Activated CD4-positive, alpha-beta T cell treated with anti-CD3 and anti-CD28 coated beads, Interleukin-2, Interleukin-6, amounts not matched to agents 100 ng/mL and 50 ng/mL, durations not matched to agents 16 hours and 8 hours (primary cell): ENCODE measurements around the gene ABHD4.

ENCODE experiments used
- DNase-seq: peaks from one replicate; pipeline ENCODE4 v3.0.0-alpha.2; 2020

ABHD4 gene

DNA sequence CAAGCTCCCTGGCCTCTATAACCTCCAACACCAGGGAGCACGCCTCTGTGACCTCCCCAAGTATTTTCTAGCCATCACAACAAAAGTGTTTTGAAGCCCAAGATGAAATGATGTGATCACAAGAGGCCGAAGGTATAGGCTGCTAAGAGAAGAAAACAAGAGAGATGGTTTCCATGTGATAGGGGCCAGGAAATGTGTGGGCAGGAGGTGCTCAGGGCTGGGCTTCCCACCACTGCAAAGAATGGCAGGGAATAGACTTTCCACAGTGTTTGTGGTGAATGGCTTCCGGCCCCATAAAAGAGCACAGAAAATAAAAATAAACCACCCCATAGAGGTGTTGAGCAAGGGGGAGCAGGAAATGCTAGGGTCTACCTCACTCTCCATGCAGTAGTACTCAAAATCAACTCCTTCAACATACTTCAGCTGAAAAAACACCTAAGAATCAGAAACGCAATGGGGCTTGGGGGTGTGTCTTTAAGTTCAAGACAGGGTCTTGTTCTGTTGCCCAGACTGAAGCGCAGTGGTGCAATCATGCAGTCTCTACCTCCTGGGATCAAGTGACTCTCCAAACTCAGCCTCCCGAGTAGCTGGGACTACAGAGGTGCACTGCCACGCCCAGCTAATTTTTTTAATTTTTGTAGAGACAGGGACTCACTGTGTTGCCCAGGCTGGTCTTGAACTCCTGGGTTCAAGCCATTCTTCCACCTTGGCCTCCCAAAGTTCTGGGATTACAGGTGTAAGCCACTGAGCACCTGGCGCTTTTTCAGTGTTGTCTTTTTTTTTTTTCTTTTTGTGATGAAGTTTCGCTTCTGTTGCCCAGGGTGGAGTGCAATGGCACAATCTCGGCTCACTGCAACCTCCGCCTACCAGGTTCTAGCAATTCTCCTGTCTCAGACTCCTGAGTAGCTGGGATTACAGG, 36.2 kb upstream of the ABHD4 start:
- DNase-seq = peak; percentile 86

DNA sequence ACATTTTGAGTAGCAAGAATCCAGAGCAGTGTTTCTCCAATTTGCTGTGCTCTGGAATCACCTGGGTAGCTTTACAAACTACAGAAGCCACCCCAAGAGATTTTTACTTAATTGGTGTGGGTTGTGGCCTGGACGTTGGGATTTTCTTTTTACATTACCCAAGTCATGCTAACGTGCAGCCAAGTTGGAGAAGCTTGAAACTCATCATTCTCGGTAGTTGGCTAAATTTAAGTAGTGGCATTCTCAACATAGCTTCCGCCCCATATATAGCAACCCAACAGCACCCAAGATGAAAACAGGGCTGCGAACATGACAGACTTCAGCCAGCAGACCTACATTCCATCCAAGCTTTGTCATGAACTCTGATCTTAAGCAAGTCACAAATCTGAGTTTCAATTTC, 34.1 kb upstream of the ABHD4 start:
- peak; percentile 51 for DNase-seq

DNA sequence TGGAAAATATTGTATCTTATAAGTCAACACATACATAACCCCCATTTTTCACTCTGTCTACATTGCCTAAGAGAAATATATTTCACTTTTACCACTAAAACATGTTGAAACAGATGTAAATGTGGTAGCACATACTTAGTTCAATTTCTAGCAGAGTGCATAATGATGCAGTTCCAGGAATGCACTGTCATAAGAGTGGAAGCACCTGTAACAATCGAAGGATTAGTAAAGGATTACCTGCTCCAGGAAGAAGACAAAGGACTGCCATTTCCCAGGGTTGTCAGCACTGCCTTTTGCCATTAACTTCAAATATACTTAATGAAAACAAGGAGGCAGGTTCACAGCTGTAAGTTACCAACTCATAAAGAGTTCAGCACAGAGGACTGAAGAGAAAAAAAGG, 33.6 kb upstream of the ABHD4 start:
- peak; percentile 13 for DNase-seq

DNA sequence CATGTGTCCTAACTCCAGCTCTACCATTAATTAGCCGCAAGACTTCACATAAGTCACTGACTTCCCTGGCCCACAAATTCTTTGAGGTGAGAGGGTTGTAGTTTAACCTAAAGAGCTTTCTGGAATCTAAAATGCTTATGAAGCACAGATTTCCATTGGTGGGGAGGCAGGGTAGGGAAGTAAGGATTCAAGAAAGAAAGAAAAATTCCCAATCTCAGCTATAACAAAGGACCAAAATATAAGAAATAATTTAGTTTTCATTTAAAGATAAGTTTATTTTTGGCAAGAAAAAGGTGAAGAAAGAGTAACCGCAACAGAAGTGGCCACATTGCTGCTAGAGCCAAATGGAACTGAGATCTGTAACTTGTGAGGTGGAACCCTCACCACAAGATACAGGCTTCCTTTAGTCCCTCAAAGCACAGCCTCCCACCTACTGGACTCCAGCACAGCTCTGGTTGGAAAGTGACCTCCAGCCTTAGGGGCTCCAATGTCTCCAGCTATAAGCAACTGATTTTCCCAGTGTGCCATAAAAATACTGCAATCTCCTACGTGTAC, 32.6 kb upstream of the ABHD4 start:
- DNase-seq = peak; percentile 45

DNA sequence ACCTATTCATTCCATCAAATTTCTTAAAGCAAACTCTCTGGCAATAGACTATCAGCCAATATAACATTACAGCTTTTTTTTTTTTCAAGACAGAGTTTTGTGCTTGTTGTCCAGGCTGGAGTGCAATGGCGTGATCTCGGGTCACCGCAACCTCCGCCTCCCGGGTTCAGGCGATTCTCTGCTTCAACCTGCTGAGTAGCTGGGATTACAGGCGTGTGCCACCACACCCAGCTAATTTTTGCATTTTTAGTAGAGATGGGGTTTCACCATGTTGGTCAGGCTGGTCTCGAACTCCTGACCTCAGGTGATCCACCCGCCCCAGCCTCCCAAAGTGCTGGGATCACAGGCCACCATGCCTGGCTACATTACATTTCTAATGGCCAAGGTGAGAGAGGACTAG, 31.8 kb upstream of the ABHD4 start:
- DNase-seq = peak; percentile 46

DNA sequence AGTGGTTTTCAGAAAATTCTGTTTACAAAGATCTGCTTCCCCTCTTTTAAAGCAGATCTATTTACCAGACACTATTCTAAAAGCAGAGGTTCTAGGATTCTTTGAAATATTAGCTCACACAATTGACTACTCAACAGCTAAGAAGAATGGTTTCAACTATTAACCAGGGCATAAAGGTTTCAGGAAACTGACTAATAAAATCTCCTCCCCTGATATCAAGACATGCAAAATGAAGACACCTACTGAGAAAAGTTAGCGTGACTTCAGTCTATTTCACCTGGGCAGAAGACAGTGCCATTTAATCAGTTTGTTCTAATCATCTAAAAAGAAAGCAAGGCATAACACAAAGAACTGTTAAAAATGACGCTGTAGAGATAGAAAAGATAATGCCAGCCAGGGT, 31.3 kb upstream of the ABHD4 start:
- DNase-seq = peak; percentile 64

DNA sequence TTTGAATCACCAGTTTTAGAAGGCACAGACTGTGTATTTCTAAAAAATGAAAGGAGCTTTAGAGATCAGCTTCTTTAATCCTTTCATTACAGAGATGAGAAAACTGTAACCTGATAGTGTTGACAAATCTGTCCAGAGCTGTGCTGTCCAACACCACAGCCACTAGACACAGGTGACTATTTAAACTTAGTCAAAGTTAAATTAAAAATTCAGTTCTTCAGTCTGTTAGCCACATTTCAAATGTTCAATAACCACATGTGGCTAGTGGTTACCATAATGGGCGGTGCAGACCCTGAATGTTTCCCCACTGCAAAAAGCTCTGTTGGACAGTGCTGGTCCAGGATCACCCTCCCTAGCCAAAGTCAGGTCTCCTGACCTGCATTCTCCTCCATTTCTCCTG, 30.7 kb upstream of the ABHD4 start:
- DNase-seq = peak; percentile 46

DNA sequence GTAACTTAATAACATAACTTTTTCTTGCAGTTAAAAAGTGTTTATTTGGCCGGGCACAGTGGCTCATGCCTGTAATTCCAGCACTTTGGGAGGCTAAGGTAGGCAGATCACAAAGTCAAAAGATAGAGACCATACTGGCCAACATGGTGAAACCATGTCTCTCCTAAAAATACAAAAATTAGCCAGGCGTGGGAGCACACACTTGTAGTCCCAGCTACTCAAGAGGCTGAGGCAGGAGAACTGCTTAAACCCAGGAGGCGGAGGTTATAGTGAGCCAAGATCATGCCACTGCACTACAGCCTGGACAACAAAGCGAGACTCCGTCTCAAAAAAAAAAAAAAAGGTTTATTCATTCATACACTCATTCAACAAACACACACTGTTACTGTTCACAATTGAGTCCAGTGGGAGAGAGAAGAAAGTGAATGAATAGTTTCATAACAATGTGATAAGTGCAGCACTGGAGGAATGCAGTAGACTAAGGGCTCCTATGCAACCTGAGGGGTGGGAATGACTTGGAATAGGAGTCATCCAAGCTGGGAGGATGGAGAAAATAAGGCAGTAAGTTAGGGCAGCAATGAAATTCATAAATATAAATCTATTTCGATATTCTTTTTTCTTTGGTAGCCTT, 28.9 kb upstream of the ABHD4 start:
- DNase-seq = peak; percentile 19

DNA sequence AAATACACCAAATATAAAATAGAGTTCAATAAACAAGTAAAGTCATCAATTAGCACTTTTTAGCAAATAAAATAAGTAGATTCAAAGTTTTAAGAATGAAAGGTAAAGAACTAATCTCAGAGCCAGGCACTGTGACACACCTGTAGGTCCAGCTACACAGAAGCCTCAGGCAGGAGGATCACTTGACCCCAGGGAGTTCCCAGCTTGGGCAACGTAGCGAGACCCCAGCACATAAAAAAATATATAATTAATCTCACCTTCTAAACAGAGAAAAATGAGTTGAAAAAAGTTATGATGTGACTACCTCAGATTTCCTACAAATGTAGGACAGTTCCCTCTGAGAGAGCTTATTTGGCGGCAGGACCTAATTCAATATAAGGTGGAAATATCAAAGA, 28.4 kb upstream of the ABHD4 start:
- DNase-seq = no peak

DNA sequence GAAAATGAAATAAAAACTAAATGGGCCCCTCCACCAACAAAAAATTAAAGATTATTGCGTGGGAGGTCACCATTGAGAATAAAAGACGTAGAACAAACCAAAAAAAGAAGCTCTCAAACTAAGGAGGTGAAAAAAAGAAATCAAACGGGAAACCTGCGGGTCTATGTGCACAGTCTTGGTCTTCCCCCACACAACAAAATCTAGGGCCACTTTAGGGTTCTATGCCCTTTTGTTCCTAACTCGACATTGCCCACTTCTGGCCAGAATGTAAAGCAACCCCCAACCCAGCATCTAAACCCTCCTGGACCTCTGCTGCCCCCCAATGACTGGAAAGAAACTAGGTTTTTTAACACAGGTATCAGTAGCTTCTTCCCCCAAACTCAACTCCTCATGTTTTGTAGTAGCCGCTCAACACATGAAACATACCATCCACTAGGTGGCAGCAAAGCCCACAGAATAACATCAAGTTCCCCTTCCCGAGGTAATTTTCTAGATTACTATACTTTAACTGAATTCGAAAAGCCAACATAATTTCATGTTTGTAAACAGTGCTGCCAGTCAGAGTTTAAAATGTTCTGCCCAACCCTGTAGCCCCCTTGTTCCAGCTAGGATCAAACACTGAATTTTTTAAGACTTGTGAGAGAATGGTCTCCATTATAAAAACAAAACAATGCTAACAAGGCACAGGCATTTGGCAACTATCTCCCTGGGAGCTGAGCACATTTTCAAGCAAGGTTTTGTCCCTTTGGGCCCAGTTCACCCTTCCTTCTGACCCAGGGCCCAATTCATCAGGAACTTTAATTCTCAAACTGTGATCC, 27.8 kb upstream of the ABHD4 start:
- DNase-seq = peak; percentile 95

DNA sequence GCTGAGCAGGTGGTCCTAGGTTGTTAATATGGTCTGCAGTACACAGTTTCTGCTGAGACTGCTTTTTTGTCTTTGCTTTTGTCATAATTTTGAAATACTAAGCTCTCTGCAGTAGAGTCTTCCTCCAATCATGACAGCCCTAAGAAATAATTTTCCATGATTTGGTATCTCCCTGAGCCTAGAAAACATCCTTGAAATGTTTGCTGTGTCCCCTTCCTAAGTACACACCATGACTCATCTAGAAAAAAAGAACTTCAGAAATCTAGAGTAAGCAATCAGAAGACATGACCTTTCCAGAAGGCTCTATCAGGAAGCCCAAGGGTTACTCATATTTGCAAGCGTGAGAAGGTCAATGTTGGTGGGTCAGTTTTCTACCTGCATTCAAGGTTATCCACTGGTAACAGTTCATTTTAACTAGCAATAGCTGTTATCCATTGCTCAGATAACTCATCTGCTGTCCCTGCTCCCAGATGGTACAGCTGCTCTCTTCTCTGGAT, 25.5 kb upstream of the ABHD4 start:
- no peak for DNase-seq

DNA sequence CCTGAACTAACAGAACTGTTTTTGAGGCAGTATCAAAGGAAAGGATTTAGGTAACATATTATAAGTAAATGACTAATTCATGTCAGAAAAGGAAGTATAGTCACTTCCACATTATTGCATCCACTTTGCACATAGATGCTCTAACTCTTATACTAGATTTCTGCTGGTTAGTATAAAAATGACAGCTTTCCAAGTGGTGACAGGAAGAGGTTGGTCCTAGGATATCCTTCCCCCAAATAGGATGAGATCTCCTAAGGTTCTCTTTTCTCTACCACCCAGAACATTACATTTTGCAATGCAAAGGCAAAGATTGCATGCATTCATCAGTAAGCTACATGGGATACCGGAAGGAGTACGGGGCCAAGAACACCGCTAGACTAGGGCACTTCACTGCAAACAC, 24.3 kb upstream of the ABHD4 start:
- DNase-seq = no peak

DNA sequence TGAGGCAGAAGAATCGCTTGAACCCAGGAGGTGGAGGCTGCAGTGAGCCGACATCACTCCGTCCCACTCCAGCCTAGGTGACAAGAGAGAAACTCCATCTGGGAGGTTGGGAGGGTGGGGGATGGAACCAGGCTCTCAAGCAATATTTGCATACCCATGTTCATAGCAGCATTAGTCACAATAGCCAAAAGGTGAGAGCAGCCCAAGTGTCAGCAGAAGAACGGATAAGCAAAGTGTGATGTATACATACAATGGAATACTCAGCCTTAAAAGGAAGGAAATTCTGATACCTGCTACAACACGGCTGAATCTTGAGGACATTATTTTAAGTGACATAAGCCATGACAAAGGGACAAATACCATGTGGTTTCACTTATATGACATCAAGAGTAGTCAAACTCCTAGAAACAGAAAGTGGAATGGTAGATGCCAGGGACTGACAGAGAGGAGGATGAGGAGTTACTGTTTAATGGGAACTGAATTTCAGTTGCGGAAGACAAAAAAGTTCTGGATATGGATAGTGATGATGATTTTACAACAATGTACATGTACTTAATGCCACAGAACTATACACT, 20.7 kb upstream of the ABHD4 start:
- DNase-seq = no peak

DNA sequence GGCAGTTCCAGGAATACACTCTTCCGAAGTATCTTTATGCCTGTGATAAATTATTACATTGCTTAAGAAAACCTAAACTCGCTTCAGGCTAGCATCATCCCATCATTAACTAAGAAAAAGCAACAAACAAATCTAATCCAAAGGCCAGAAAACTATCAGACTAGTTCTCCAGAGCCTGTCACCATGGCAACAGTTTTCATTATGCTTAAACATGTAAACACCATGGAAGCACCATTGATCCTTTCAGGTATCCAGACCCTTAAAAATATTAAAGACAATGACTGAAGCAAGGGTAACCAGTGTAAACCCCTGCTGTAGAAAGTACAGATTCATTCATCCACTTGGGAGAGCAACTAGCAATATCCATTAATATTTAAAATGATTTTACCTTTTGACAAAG, 18.9 kb upstream of the ABHD4 start:
- DNase-seq = no peak

DNA sequence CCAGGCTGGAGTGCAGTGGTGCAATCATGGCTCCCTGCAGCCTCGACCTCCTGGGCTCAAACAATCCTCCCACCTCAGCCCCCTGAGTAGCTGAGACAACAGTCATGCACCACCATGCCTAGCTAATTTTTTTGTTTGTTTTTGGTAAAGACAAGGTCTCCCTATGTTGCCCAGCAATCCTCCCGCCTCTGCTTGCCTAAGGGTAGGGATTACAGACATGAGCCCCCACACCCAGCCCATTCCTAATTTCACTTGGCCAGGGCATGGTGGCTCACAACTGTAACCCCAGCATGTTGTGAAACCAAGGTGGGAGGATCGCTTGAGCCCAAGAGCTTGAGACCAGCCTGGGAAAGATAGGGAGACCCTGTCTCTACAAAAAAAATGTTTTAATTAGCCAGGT, 18.2 kb upstream of the ABHD4 start:
- DNase-seq = no peak

DNA sequence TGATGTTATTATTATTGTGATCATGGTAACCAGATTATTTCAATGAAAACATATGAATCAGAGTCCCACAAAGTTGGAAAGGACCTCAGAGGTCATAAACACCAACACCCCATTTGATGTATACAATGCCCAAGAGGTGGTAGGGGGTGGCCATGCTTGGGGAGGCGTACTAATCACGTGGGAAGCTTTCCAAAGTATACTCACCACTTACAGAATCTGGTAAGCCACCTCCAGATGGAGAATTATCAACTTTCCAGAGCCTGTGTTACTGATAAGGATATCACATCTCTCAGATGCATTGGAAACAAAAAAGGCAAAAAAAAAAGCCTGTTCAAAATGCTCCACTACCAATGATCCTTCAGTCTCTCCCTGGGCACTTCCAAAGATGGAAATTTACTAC, 17.5 kb upstream of the ABHD4 start:
- DNase-seq = no peak

DNA sequence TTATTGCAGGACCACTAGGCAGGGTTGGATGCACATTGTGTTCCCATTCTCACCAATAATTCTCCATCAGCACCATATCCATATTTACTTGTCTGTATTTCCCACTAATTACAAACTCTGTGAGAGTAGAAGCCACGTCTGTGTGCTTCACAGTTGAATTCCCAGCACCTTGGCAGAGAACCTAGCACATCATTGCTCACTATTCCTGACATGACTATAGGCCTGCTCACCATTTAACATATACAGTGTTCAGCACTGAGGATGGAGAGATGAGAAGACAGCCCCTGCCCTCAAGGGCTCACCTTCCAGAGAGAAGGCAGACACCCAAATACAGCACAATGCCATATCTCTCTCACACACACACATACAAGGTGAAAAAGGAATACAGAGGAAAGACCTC, 14.1 kb upstream of the ABHD4 start:
- peak; percentile 48 for DNase-seq

DNA sequence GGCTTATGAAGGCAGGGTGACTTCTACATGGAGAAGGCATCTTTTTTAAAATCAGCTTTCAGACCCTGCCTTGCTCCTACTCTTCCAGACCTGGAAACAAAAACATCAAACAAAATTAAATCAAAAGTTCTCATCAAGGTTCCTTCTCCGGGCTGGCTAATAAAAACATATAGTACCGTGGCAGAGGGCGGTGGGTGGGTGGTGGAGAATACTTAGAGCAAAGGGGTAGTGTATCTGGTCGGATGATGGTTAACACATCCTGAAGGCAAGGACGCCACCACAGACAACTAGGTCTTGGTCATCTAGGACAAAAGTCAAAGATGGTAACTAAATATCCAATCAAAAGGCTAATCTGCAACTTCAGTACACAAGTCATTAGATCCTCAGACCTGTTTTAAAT, 10.9 kb upstream of the ABHD4 start:
- DNase-seq = no peak

DNA sequence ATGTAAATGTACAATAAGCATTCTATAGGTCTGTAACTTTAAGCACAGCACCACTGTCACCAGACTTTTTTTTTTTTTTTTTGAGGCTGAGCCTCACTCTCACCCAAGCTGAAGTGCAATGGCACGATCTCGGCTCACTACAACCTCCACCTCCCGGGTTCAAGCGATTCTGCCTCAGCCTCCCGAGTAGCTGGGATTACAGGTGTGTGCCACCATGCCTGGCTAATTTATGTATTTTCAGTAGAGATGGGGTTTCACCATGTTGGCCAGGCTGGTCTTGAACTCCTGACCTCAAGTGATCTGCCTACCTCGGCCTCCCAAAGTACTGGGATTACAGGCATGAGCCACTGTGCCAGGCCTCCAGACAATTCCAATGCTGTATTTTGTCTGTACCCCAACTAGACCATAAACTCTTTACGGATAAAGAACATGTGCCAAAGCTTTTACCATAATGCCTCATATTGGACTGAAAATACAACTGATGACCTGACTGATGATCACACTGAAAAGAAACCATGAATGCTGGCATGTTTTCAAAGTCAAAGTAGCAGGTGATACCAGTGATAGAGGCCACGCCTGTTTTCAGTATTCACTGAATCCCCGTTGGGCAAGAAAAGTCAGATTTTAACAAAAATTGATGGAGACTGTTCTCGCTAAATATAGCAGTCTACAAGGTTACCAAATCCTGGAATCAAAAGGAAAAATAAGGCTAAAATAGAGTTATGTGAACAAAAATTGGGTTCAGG, 10.2 kb upstream of the ABHD4 start:
- peak; percentile 49 for DNase-seq

DNA sequence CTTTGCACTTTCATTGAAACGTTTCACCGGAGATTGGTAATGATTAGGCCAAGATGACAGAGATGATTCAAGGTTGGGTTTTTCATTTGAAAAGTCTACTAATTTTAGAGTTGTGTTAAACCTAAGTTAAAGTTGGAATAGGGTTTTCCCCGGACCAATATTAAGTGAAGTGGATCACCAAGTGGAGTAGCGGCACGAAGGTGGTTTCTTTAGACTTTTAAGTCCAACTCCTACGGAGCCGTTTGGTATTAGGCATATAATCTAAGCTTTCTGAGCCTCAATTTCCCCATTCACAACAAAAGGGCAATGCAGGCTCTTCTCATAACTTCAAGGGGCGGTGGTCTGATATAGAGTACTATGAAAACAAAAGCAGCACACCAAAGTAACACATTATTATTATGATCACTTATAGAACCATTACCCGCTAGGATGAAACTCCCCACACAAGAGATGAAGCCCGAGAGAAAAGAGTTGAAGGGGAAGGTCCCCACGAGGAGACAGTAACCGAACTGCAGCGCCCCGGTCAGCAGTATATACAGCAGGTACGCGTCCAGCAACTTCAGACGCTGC, 9.5 kb upstream of the ABHD4 start:
- peak; percentile 51 for DNase-seq

DNA sequence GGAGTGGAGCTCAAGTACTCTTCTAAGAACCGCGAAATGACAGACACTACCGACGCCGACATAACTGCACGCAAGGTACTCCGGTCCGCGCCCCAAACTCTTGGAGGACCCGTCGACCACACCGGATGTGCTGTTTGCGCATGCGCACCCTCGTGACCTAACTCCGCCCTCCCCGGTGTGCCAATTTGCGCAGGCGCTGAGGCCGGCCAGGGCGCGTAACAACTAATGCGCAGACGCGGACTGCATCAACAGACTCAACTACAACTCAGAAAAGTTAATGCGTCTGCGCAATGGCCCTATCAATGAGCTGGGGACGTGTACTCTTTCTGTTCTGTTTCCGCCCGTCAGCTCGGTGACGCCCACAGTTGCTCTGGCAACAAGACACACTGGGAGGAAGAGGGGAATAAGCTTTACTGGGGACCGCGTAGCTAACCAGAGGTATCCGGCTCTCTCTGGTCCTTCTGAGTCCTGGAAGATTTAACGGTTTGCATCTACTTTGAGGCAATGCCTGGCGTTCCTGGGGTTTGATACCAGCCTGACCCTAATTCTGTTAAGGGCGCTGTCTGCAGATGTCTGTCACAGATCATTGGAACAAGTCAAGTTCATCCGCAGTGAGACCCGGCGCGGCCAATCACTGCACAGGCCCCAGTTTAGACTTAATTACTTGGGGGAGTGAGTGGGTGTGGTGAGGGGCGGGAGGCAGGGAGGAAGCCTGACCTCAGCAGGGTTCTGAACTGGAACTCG, 8.8 kb upstream of the ABHD4 start, which contains the start of gene DAD1:
Gene DAD1, minus strand, starts transcription at position 129 of the 744 bp plus-strand sequence. Its CDS starts 67 bp downstream, at position 62.
- DNase-seq = peak; percentile 100
